ENCODE measurements around the gene HTT. TPM values are rescaled to one million over a fixed set of nuclear protein-coding genes. Genes with fewer than 3 reads are reported as not detected.

Gene HTT
- total RNA-seq, 1 experiment from 2014 or later: 37.4 TPM

DNA sequence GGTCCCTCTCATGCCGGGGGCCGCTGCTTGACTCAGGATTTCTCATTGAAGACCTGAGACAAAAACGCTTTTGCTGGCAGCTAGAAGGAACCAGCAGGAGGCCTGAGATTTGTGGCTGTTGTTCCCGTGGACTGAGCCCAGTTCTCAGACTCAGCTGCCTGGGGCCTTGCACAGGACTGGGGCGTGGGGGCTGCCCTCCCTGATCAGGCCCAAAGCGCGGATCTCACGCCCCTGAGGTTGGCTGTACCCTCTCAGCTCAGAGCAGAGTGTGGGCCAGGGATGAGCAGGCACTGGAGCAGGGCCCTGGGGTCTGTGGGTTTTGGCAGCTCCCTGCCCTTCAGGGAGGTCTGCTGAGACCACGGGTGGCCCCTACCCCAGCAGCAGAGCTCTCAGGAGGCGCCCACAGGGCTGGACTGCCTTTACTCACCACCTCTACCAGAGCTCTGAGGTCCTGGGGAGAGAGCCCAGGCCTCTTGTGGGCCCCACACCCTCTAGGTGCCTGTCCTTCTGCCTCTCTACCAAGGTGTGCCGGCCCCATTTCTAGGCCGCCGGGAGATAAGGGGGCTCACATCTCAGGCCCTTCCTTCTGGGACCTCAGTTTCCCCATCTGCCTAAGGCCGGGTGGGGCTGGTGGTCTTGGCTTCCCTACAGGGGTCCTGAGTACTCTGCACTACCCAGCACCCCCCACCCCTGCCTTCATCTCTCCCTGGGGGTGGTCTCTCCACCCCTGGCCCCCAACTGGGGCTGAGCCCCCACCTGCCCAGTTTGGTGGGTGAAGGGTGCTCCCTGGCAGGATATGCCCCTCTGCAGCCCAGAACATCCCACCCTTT, 180.0 kb downstream of the HTT start:
- no peak overlapping the region for H3K4me3 ChIP-seq (replicated peaks in 1 of 2; ENCODE audit: low read depth in 1 of 2, low read length in 2 of 2)
- no peaks in the 10 kb centered on the region for H3K9me3 ChIP-seq (ENCODE audit: control insufficient read depth in 1 of 2, insufficient read depth in 1 of 2, low read depth in 1 of 2, low read length in 2 of 2)
- no peak for DNase-seq (ENCODE audit: low read depth, low spot score)
- H3K9ac ChIP-seq (ENCODE audit: low read length): no peak overlapping the region
- H3K9me2 ChIP-seq (ENCODE audit: insufficient read depth): no peaks in the 10 kb centered on the region
- ATAC-seq: no peak
- ChIA-PET POLR2A (no interaction called here), RAD21 (ENCODE audit: low non-redundant PET in 1 of 2, low total read pairs in 2 of 2, uncharacterized antibody in 2 of 2, unreplicated experiment in 2 of 2) (no interaction called here), CTCF (no interaction called here)
- H3K4me2 ChIP-seq (ENCODE audit: low read length): no peak overlapping the region
- no peaks in the 10 kb centered on the region for H3K27me3 ChIP-seq (ENCODE audit: insufficient read depth, low read length)
- H3K79me2 ChIP-seq (ENCODE audit: insufficient read depth, low read length): no peaks in the 10 kb centered on the region
- BruUV-seq (replicated peaks): no TSS peak
- no peak overlapping the region for H3K27ac ChIP-seq (ENCODE audit: low read depth, low read length)
- no peaks in the 10 kb centered on the region for H3K36me3 ChIP-seq (ENCODE audit: control insufficient read depth in 1 of 2, insufficient read depth in 2 of 2, low read length in 2 of 2)
- intact Hi-C loops (cut with micrococcal nuclease): no loop called here
- H4K20me1 ChIP-seq (ENCODE audit: insufficient read depth): no peaks in the 10 kb centered on the region
- no peaks in the 10 kb centered on the region for H3K4me1 ChIP-seq (ENCODE audit: control insufficient read depth in 1 of 2, insufficient read depth in 2 of 2, low read length in 2 of 2)
- TF ChIP-seq EZH2 (IDR thresholded peaks at IDR 0.05): no peak
- no peak for TF ChIP-seq RAD21 (IDR thresholded peaks at IDR 0.05; ENCODE audit: low read depth)
- TF ChIP-seq SIN3A (IDR thresholded peaks at IDR 0.05; ENCODE audit: low read depth): no peak
- no peak for TF ChIP-seq EGR1 (IDR thresholded peaks at IDR 0.05; ENCODE audit: low read depth)
- TF ChIP-seq FOSL1 (IDR thresholded peaks at IDR 0.05; ENCODE audit: low read depth): no peak
- TF ChIP-seq, protein P1, sequence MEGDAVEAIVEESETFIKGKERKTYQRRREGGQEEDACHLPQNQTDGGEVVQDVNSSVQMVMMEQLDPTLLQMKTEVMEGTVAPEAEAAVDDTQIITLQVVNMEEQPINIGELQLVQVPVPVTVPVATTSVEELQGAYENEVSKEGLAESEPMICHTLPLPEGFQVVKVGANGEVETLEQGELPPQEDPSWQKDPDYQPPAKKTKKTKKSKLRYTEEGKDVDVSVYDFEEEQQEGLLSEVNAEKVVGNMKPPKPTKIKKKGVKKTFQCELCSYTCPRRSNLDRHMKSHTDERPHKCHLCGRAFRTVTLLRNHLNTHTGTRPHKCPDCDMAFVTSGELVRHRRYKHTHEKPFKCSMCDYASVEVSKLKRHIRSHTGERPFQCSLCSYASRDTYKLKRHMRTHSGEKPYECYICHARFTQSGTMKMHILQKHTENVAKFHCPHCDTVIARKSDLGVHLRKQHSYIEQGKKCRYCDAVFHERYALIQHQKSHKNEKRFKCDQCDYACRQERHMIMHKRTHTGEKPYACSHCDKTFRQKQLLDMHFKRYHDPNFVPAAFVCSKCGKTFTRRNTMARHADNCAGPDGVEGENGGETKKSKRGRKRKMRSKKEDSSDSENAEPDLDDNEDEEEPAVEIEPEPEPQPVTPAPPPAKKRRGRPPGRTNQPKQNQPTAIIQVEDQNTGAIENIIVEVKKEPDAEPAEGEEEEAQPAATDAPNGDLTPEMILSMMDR (IDR thresholded peaks at IDR 0.05 in 2 of 3, conservative IDR thresholded peaks at IDR 0.05 in 1 of 3; ENCODE audit: borderline replicate concordance in 1 of 3, insufficient read depth in 1 of 3, low read depth in 2 of 3, low read length in 2 of 3): no peak
- no peak for TF ChIP-seq EZH2phosphoT487 (IDR thresholded peaks at IDR 0.05; ENCODE audit: borderline replicate concordance)
- no peak for TF ChIP-seq MAX (IDR thresholded peaks at IDR 0.05)
- TF ChIP-seq, protein P2, sequence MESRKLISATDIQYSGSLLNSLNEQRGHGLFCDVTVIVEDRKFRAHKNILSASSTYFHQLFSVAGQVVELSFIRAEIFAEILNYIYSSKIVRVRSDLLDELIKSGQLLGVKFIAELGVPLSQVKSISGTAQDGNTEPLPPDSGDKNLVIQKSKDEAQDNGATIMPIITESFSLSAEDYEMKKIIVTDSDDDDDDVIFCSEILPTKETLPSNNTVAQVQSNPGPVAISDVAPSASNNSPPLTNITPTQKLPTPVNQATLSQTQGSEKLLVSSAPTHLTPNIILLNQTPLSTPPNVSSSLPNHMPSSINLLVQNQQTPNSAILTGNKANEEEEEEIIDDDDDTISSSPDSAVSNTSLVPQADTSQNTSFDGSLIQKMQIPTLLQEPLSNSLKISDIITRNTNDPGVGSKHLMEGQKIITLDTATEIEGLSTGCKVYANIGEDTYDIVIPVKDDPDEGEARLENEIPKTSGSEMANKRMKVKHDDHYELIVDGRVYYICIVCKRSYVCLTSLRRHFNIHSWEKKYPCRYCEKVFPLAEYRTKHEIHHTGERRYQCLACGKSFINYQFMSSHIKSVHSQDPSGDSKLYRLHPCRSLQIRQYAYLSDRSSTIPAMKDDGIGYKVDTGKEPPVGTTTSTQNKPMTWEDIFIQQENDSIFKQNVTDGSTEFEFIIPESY (IDR thresholded peaks at IDR 0.05; ENCODE audit: extremely low read depth, insufficient replicate concordance, low read length): no peak
- no peak for TF ChIP-seq CEBPB (IDR thresholded peaks at IDR 0.05; ENCODE audit: low read depth)
- no peak overlapping the region for H2AFZ ChIP-seq (ENCODE audit: low read depth, low read length, poor library complexity, severe bottlenecking)
